Astrocyte of the cerebellum (primary cell): ENCODE data around the gene CPA3.

Source experiments
- DNase-seq: peaks from one replicate; pipeline ENCODE4 v3.0.0-alpha.2; 2011; ENCODE audit warnings: low read depth
- H3K4me3 ChIP-seq: 2 replicates; pipeline ENCODE4 v1.5.1; 2011; ENCODE audit warnings: mild to moderate bottlenecking, low read depth, low read length, moderate library complexity
- in situ Hi-C: cut with HindIII; loops from 2 replicates; pipeline ENCODE4 v1.10.0; 2017; ENCODE audit warnings: low sequenced_read_pairs
- TF ChIP-seq, protein P1 (sequence below): IDR thresholded peaks from 2 replicates; pipeline ENCODE4 v1.5.1; 2012; ENCODE audit warnings: low read length, low read depth, moderate library complexity, mild to moderate bottlenecking; ENCODE audit errors: missing control alignments

CPA3 gene

DNA sequence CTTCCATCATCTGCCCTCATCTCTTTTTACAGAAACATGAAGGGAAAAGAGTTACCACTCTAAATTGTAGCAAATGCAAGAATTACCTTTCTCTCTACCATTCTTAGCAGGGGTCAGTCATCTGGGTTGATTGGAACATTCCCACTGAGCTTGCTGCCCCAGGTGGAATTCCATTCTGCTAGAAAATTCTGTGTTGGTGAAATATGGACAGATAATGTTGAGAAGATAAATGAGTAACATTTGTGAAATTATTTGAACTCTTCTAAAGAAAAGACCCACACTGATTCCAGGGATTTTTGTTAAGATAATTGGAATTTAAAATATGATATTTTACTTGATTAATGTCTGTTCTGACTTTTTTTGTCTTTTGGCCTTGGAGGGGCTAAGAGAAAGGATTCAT lies 11.0 kb upstream of the CPA3 start:
- in situ Hi-C loops: no loop called here
- no peak overlapping the region for H3K4me3 ChIP-seq
- no peak for DNase-seq
- TF ChIP-seq, protein P1, sequence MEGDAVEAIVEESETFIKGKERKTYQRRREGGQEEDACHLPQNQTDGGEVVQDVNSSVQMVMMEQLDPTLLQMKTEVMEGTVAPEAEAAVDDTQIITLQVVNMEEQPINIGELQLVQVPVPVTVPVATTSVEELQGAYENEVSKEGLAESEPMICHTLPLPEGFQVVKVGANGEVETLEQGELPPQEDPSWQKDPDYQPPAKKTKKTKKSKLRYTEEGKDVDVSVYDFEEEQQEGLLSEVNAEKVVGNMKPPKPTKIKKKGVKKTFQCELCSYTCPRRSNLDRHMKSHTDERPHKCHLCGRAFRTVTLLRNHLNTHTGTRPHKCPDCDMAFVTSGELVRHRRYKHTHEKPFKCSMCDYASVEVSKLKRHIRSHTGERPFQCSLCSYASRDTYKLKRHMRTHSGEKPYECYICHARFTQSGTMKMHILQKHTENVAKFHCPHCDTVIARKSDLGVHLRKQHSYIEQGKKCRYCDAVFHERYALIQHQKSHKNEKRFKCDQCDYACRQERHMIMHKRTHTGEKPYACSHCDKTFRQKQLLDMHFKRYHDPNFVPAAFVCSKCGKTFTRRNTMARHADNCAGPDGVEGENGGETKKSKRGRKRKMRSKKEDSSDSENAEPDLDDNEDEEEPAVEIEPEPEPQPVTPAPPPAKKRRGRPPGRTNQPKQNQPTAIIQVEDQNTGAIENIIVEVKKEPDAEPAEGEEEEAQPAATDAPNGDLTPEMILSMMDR: no peak

DNA sequence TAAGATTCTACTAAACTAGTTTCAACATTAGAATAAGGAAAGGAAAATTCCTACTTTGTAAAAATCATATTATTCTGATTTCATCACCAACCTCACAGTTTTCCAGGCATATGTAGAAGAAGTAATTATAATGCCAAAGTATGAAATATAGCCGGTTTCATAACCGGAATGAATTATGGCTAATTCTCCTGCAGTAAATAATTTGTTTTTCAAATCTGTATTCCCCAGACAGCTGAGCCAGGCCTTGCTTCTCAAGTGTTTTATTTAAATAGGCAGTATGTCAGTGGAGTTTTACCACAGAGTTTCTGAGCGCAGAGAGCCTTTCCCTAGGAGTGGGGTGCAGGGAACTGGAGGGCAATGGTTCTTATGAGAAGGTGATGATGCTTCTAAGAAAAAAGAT lies 8.7 kb upstream of the CPA3 start:
- in situ Hi-C loops: no loop called here
- DNase-seq: no peak
- TF ChIP-seq, protein P1: no peak
- H3K4me3 ChIP-seq: no peak overlapping the region

DNA sequence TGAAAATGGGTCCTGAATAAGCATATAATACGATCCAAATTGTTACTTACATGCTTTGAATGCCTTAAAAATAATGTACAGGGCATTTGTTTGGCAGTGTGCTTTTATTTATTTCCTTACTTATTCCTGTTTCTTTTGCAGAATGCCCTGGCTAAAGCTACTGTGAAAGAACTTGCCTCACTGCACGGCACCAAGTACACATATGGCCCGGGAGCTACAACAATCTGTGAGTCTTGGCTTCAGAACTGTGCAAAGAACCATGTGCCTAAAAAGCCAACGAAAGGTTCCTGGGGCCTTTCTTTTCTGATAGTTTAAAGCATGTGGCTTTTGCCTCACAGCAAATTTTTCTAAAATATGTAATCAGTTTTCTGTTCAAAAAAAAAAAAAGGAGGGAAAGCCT lies 7.8 kb upstream of the CPA3 start:
- DNase-seq: no peak
- H3K4me3 ChIP-seq: no peak overlapping the region
- in situ Hi-C loops: no loop called here
- TF ChIP-seq, protein P1: no peak

- TF ChIP-seq, protein P1: peak; percentile 54
- in situ Hi-C loops: loop anchor here (5.0 kb wide), 1 partner anchor 91 kb away; no protein-coding TSS in a partner anchor
- no peak overlapping the region for H3K4me3 ChIP-seq
- DNase-seq: peak; percentile 52
Measured at GRCh38 chr3:148861277-148861869, 3.7 kb upstream of the CPA3 start.

DNA sequence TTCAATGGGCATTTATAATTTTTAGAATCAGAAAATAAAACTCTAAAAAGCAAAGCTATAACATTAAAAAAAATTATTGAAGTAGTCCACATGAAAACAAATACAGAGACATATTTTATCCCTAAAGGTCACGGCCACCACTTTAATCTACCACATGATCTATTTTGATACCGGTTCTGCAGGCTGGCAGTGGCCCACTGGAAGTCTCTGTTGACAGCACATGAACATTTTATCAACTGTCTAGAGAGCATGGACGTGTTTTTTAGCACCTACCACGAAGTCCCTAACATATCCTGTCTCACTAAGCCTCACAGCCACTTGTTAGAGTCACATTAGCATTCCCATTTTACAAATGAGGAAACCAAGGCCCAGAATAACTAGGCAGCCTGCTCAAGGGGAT lies 1.8 kb upstream of the CPA3 start:
- TF ChIP-seq, protein P1: no peak
- in situ Hi-C loops: loop anchor here (5.0 kb wide), 1 partner anchor 89 kb away; no protein-coding TSS in a partner anchor
- H3K4me3 ChIP-seq: no peak overlapping the region
- no peak for DNase-seq

DNA sequence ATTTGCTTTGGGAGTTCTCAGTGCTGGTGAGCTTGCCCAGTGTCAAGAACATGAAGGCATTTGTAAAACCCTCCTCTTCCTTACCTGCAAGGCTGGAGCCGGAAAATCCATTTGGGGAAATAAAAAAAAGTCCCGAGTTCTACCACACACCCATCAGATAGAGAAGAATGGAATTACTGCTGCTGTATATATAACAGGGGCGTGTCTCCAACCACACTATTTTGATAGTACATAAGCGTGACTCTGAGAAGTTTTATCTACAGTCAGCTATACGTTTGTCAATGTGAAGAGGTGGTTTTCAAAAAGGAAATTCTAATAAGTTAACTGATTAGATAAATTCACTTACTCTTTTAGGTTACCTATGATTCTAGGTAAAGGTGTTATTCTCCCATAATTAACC lies 1.3 kb upstream of the CPA3 start:
- H3K4me3 ChIP-seq: no peak overlapping the region
- no peak for DNase-seq
- in situ Hi-C loops: loop anchor here (5.0 kb wide), 1 partner anchor 88 kb away; no protein-coding TSS in a partner anchor
- TF ChIP-seq, protein P1: no peak
